HG02970 (cell line): ENCODE measurements around the gene LMO1.

Source experiments
- ATAC-seq: cut with Tn5 transposase; IDR thresholded peaks from one replicate; pipeline ENCODE4 v1.9.1; 2021; ENCODE audit warnings: mild to moderate bottlenecking, moderate library complexity, moderate number of reproducible peaks; ENCODE audit not compliant: unreplicated experiment, low FRiP score

The LMO1 gene

GRCh38 chr11:8177136-8177535 lies 86.5 kb downstream of the LMO1 start:
- ATAC-seq: no peak
